Hippocampal formation (tissue), 2 donors: Measurements from ENCODE around the gene GIT1.
A peak's percentile ranks its signal among the peaks of the same experiment; 100 is the strongest.

Experiments
- DNase-seq, 2 donors: peaks; one replicate each; lab custom pipeline; 2025; lab: John Stamatoyannopoulos, UW

The GIT1 gene

DNA sequence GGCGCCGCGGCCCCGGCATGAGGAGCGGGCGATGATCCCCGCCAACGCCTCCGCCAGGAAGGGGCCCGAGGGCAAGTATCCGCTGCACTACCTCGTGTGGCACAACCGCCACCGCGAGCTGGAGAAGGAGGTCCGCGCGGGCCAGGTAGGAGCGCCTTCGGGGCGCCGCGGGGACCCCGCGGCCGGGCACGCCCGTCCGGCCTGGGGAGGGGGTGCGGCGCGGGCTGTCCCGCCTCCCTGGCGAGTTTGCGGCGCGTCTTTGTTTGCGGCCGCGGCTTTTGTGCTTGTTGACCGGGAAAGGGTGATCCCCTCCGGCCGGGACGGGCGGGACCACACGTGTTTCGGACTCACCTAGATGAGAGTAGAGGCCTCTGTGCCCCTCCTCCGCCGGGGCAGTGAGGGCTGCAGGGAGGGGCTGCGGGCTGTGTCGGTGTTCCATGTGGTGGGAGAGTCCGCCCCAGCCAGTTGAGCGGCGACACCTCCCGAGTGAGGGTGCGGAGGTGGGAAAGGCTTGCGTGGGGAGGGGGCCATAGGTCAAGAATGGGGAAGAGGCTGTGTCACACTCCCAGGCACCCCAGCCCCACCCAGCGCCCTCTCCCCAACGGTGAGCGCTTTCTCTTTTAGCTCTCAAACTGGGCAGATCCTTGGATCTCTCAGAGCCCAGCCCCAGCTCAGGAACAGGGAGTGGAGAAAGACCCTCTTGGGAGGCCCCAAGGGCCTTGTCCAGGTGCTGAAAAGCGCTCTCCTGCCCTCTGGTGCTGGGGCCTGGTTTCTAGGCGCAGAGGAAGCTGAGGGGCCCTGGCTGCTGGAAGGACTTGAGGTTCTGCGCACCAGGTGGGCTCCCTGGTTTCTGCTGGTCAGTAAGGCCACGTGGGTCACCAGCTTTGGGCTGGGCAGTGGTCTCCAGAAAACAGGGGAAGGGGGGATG, 4.4 kb upstream of the GIT1 start:
- DNase-seq: no peak

DNA sequence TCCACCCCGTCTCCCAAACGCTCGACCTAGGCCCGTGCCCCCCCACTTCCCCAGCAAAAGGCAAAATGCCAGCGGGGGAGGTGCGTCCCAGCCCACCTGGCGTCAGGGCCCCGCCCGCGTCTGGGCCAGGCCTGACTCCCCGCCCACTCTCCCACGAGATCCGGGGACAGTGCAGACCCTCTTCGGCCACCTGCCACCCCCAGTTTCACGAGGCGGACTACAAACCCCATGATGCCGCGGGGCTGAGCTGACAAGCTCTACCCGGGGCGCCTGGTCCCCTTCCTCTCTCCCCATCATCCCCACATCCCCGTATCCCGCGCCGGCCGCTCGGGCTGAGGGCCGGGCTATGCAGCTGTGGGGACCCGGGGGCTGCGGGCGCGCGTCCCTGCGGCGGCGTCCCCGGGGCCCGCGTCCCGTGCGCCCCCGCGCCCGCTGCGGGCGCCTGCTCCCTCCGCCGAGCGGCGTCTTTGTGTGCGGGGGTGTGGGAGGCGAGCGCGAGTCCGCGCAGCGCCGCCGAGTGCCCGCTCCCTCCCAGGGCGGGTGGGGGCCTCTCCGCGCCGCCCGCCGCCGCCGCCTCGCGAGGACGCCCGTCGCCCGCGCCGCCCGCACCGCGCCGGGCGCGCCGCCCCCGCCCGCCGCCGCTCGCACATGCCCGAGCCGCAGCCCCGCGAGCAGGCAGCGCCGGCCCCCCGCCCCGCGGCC, 3.6 kb upstream of the GIT1 start, which contains the start of gene ANKRD13B:
TSS of gene ANKRD13B (plus strand) at position 283 of the 702 bp plus-strand sequence. CDS start 490 bp downstream, outside the sequence.
- DNase-seq: peak; percentile 60 to 80

DNA sequence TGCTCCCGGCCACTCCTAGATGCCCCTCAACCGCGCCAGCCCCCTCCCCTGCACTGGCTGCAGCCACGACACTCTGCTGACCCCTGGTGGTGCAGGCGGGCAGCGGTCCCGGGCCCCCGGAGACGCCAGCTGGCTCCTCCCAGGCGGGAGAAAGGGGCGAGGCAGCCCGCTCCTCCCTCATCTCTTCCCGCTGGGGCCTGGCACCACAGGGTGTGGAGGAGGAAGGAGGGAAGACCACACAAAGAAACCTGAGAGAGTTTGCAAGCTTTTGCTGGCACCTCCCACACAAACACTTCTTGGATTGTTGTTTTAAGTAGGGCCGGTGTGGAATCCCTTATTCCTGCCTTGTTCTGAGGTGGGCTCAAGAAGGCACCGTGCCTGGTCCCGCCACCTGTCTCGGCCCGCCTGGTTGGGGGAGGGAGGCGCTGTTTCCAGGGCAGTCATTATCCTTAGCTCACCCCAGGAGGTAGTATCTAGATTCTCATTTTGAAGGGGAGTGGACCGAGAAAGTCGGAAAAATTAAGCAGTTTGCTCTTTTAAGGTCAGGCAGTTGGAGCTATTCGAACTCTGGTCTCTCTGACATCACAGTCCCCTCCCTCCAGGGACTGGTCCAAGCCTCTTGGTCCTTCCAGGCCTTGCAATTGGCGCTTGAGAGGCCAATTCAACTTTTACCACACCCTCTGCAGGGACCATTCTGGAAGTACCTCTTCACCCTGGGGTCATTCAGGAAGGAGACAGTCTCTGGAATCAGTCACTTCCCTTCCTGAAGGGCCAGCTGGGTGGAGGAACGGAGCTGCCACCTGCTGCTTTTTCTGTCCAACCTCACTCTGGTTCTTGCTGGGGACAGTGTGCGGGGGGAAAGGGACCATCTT, 2.5 kb upstream of the GIT1 start:
- peak; percentile 83 to 91 for DNase-seq

DNA sequence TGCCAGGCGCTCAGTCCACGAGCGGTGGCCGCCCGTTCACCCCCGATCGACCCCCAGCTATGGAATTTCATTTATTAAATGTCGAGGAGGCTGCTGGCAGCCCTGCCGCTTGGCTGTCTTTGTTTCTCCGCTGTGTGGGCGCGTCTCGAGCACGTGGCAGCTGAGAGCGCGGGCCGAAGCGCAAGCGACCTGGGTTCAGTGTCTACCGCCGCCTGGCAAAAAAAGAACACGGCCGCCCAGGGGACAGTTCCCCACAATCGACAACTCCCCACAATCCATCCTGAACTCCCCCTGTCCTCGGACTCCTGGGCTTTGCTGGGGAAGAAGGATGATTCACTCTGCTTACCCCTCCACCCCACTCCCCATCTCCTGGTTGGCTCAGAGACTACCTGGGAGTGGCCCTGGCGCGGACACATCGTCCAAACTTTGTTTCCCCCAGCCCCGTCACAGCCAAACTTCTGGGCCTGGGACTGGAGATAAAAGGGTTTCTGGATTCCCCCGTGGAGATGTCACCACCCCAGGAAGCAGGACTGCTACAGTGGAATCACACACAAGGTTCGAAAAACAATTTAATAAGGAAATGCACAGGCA, 1.8 kb upstream of the GIT1 start:
- no peak for DNase-seq

DNA sequence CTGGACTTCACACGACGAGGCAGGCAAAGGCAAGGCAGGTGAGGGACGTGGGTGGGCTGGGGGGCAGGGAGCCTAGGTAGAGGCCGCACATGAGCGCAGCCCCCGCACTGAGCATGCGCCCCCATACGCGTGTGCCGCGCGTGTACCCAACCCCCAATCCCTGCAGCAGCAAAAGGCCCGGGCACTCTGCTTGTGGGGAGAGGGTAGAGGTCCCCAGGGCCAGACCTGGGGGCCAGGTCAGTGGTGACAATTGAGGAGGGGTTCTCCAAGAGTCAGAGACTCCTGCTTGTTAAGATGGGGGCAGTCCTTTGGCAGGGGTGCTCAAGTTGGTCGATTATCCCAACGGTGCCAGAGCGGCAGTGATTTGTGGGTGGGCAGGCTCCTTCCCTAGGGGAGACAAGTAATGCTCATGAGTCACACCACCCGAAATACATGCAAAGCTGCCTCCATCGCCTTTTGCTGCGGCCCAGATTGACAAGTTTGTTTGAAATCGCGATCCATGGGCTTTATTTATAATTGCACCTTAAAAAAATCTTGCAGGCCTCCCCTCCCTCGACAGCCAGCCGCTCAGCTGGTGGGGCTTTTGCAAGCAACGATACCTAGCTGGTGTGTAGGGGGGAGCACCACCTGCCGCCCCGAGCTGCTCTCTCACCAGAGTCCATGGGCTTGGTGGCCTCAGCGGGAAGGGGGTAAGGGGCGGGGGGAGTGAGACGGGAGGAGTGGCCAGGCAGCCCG, 1.1 kb upstream of the GIT1 start:
- DNase-seq: peak in 1 of 2 donors; percentile 43

DNA sequence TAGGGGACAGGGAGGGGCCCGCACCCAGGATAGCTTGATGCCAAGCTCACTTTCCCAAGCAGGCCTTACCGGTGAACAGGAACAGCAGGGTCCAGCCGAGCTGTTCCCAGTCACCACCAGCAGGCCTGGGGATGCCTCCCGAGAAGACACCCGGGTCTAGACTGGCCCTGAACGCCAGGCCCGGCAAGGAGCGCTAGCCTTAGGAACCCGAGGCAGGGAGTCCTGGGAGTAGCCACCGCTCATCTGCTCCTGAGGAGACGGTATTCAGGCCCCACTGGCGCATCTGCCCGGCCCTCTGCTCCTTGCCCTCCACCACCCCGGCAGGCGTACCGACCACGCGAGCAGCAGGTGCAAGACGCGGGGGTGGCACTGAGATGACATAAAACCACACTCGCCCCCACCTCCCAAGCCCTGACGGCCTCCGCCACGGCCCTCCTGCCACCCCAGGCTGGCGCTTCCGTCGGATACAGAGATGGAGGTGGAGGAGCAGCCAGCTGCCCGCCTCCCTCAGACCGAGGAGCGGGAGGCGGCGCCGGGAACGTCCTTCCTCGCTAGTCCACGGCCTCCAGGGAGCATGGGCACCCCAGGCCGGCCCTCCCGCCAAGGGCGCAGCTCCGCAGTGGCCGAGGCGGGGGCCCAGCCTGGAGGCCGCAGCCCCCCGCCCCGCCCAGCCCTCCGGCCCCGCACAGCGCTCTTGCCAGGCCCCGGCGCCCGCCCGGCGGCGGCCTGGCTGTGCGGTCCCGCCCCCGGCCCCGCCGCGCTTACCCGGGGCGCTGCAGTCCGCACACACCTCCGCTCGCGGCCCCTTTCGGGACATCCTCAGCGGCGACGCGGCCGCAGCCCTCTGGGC, 661 bp downstream of the GIT1 start:
- peak in 1 of 2 donors; percentile 30 for DNase-seq

DNA sequence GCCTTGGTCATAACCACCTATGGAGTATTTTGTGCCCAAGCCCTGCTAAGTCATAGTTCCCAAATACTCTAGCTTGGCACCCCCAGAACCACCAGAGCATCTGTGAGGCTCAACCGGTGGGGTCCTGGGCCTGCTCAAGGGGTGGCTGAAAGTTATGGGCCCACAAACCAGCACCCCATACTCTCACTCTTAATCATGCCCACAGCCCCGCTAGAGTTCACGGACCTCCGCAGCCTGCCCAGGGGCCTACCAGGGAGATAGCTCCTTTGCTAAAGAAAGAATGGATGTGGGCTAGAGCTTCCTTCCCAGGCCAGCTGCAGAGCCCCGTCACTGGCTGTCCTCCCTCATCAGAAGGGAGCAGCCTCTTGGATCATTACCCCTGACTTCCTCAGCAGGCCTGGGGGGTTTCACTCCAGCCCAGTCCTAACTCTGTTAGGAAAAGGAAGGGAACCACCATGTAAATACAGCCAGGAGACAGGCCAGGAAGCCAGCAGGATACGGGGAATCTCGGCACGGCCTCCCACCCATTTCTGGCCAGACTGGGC, 1.4 kb downstream of the GIT1 start:
- no peak for DNase-seq

DNA sequence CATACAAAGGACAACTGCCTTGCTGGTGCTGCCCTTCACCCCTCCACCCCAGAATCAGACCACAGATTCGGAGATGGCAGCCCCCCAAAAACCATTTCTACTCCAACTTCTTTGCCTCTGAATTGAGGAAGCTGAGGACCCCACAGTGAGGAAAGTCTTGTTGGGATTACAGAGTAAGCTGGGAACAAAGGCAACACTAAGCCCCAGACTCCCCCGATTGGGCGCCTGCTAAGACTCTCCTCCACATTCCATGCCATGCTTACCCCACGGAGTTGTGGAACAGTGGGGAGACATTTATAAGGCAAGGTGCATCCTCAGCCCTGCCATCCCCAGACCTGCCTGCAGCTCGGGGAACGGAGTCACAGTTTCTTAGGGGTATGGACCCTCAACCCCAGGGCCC, 1.9 kb downstream of the GIT1 start:
- DNase-seq: no peak

DNA sequence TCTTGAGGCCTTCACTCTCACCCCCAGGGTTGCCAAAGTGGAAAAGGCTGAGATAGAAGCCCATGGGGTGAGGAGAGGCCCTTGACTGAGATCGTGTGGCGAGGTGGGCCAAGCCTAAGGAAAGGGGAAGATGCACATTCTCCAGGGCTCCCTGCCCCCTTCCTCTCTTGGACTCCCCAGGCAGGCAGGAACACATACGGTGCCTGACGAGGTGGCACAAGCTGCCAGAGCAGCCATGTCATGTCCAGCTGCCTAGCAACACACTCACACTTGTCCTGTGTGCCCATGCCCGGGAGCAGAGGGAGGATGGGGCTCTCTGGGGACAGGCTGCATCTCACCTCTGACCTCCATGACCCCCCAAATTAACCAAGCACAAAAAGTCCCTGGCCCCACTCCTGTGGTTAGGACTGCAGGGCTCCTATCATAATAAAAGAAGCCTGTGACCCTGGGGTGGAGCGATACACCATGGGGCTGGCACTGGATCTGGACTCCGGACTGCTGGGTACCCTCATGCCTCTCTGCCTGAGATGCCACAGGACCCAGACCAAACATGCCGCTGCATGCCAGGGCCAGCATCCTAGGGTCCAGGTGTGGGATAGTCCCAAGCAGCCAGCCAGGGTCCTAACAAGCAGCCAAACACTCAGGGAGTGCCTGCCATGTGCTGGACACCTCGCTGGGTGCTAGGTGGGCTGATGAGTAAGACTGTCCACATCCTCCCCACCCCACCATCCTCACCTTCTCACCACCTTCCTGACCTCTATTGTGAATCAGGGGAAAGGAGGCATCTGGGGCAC, 2.6 kb downstream of the GIT1 start:
- no peak for DNase-seq

DNA sequence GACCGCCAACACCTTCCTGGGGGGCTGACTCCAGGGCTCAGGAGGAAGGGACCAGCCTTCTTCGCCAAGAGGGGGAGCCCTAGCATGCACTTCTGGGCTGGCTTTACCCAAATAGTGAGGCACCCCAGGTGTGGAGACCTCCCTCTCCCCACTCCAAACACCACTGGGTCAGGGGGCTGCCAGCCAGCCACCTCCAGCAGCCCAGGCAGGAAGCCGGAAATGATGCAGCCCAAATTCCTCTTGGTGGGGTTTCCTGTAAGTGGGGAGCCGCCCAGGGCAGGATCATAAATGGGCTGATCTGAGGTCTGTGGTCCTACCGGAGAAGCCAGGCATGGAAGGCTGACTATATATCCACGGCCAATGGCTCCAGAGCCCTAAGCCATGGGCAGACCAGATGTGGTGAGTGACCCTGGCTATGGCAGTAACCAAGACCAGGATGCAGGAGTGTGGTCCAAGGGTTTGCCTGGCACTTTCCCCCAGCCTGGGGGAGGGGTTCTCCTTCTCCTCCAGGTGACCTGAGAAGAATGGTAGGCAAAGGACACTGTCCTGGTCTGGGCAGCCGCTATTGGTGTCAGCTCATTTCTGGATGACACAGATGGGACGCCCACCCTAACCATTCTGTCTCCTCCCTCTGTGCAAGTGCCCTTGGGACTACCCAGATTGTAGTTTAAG, 4.2 kb downstream of the GIT1 start:
- no peak for DNase-seq

DNA sequence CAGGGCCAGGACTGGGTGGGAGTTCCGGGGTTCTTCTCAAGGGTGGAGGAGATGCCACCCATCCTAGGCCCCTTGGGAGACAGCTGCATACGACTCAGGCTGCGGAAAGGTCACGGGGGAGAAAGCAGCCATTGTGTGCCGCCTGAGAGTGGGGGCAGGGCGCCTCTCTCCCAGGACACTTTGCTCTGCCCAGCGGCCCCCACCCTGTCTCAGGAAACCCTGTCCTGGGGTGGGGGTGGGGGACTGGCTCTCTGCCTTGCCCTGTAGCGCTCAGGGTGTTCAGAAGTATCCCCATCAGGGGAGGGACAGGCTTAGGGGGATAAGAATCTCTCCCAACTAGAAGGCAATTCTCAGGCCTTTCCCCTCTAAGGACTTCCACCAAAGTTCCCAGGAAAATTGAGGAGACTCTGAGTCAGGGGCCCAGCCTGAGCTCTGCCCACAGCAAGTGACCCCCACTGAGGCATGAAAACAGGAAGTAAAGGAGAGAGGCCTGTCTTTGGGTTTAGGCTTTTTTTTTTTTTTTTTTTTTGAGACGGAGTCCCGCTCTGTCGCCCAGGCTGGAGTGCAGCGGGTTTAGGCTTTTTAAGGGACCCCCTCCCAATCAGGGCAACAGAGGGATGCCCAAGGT, 4.9 kb downstream of the GIT1 start:
- DNase-seq: peak; percentile 60 to 80

DNA sequence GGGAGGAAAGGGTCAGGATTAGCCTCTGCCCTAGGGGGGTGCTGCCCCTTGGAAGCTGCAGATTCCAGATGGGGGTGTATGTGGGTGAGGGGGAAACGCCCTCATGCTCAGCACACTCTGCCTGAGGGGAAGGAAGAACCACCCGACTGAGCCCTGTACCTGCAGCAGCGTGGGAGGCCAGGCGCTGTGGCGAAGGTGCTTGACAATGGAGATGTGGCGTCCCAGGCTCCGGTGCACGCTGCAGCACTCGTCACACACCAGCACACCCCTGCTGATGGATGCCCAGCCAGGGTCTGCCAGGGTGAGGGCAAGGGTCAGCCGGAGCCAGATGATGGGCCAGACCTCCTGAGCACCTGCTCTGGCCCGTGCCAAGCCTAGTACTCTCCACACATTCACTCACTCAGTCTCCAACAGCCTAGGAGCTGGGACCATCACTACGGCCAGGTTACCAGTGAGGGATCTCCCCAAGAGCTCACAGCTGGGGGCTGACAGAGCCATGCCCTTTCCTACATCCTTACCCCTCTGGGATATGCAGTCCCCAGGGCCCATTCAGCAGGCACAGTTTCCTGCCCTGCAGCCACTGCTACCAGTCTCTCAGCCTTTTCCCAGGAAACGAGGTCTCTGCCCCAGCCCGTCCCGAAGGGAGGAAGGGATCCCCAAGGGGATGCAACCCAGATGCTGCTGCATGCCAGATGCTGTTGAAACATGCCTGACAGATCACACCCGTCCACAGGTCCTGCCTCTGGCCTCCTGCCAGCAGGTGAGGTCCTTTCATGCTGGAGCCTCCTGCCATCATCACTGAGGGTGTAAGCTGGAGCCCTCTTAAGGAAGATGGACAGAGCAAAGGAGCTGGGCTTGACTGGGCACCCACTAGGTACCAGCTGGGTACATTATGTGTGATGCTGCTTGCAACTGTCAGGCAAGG, 5.9 kb downstream of the GIT1 start:
- DNase-seq: no peak

DNA sequence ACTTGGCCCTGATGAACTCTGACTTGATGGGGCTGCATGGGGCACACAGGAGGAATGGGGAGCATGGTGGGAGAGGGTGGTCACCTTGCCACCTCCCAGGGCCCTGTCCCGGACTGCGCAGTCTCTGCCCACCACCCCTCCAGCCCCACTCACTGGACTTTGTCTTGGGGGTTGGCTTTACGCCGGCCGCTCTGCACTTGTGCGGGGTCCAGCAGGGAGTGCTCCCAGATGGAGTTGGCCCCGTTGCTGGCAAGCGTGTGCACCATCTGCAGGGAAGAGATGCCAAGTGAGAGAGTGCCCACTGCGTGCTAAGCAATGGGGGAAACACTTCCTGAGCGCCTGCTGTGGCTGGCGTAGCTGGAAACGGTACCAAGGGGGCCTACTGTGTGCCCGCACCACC, 6.7 kb downstream of the GIT1 start:
- peak; percentile 82 to 84 for DNase-seq

DNA sequence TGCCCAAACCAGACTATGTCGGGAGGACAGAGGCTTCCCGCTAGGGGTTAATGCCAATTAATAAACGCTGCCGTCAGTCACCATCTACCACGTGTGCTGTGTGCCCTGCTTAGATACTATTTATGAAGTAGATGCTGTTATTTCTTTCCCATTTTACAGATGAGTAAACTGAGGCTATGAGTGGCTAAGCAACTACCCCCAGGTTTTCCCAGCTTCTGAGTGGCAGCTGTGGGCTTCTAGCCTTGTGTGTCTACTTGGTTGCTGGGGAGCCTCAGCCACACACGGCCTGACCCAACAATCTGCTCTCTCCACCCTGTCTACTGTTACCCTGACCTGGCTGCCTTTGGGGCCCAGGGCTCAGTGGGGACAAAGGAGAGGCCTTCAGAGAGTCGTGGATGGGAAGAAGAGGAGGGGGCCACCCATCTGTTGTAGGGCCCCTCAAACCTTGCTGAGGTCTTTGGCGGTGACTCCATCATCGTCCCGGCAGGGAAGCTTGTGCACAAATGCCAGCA, 7.1 kb downstream of the GIT1 start:
- DNase-seq: no peak

DNA sequence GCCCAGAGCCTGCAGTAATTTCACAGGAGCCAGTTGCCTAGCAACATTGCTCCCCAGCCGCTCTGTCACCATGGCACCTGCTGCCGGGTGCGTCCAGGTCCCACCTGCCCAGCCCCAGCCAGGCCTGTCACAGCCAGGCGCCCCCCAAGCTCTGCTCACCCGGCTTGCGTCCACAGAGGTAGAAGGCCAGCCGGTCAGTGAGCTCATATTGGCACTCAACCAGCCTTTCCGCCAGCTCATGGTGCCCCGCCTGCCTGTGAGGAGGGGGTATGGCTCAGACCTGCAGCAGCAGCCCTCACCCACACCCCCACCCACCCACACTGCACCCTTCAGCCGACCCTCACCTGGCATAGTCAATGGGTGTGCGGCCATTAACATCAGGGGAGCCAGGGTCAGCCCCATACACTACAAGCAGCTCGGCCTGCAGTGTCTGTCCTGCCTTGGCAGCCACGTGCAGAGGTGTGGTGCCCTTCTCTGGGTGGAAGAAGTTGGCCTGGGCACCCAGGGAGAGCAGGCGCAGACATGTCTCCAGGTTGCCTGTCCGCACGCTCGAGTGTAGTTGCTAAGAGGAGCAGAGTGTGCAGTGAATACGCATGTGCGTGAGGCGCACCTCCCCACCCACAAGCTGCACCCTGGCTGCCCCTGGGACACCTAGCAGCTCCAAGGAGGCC, 7.7 kb downstream of the GIT1 start:
- no peak for DNase-seq
